CD4-positive, alpha-beta T cell treated with Interleukin-17A for 4 hours (primary cell): ENCODE measurements around the gene HK2.
"Not testable (repeated sequence)": the region's sequence is repeated elsewhere in the genome, so short reads cannot be mapped to it uniquely, and the experiment has no call there.

Experiments
- DNase-seq: peaks from one replicate; pipeline ENCODE4 v3.0.0-alpha.2; 2020; ENCODE audit warnings: mixed read lengths

The HK2 gene

DNA sequence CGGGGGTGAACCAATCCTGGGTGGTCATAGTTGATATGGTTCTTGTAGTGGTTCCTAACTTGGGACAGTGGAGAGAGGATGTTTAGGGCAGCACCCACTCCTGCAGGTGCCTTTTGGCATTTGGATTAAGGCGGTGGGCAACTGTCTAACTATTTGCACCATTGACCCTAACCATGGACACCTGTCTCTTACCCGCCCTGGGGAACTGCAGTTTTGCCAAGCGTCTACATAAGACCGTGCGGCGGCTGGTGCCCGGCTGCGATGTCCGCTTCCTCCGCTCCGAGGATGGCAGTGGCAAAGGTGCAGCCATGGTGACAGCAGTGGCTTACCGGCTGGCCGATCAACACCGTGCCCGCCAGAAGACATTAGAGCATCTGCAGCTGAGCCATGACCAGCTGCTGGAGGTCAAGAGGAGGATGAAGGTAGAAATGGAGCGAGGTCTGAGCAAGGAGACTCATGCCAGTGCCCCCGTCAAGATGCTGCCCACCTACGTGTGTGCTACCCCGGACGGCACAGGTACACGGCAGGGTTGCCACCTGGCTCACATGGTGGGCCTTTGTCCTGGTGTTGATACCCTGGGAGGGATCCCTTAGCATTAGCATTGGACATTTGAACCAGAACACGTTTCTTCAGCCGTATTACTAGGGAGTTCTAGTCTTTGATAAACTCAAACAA is 46.3 kb downstream of the HK2 start:
- no peak for DNase-seq

GRCh38 chr2:74881176-74881575 is 47.2 kb downstream of the HK2 start:
- no peak for DNase-seq

DNA sequence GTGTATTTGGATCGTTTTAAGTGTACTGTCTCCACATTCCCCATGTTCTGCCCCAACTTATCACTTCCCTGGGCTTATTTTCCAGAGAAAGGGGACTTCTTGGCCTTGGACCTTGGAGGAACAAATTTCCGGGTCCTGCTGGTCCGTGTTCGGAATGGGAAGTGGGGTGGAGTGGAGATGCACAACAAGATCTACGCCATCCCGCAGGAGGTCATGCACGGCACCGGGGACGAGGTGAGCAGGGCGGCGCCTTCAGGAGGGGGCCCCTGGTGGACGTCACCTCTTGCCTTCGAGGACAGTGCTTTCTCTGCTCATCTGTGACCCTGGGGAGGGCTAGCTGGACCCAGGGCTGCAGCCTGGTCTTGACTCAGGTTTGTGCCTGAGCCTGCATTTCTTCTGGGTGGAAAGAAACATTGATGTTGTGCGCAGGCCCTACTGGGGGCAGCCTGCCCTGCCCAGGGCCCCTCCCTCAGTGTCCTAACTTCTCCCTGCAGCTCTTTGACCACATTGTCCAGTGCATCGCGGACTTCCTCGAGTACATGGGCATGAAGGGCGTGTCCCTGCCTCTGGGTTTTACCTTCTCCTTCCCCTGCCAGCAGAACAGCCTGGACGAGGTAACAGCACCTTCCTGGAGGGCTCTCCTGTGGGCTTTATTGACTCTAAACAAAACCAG is 47.8 kb downstream of the HK2 start:
- no peak for DNase-seq

DNA sequence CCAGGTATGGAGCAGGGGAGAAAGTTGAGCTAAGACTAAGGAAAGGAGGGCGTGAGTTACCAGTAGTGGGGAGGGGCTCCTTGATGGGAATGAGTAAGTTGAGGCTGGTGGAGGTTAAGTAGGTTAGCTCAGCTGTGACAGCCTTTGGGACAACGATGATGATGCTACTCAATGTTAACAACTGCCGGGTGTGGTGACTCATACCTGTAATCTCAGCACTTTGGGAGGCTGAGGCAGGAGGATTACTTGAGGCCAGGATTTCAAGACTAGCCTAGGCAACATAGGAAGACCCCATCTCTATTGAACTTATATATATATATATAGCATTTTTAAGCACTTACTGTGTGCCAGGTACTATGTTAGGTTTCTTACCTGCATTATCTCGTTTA is 48.4 kb downstream of the HK2 start:
- no peak for DNase-seq

DNA sequence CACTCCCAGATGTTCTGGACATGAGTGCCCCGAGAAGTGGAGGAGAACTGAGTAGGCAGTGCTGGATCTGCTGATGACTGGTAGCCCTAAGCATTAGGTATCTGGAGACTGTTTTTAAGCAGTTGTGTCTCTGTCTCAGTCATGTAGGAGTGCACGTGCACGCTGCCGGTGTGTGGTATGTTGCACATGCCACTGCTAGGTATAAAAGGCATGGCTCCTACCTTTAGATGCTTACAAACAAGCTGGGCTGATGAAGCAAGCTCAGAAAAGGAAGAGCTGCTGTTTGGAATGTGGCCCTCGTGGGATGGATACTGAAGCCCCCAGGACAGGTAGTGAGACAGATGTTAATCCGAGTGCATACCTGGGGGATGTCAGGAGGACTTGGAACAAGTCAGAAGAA is 49.1 kb downstream of the HK2 start:
- DNase-seq = no peak

GRCh38 chr2:74884118-74884762 is 50.3 kb downstream of the HK2 start:
- no peak for DNase-seq

DNA sequence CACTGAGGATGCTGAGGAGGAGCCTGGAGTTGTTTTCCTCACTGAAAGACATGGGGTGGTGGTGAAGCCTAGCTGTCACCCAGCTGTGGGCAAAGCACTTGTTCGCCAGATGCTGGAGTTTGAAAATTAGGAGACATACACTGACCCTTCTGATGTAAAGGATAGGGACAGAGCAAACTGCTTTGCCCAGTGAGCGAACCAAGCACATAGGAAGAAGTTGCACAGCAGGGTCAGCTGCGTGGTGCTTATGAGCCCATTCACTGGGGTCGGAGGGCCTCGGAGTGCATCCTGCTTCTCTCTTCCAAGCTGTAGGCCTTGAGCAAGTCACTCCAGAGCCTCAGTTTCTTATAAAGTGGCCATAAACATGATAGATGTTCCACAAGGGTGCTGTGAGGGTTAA is 50.9 kb downstream of the HK2 start:
- DNase-seq = no peak

DNA sequence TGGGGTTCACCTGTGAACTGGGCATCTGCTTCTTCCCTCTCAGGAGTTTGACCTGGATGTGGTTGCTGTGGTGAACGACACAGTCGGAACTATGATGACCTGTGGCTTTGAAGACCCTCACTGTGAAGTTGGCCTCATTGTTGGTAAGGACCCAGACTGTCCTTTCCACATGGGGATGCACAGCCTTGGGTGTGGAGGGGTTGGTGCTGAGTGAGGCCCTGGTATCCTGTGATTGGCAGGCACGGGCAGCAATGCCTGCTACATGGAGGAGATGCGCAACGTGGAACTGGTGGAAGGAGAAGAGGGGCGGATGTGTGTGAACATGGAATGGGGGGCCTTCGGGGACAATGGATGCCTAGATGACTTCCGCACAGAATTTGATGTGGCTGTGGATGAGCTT is 52.3 kb downstream of the HK2 start:
- DNase-seq = no peak

DNA sequence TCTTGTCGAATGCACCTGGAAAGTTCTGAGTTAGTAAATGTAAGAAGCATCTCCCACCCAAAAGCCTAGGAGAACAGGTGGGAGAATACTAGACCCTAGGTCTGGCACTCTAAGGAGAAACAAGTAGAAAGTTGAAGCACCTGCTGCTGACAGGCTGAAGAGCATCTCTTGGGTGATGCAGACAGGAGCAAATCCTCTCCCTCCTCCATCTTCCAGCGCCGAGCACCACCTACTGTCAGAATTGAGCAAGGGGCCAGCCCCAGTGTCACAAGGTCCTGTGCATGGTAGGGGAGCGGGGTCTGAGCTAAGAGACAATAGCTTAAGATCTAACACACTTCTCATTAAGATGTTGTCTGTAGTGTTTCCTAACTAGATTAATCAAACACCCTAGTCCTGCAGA is 52.9 kb downstream of the HK2 start:
- no peak for DNase-seq

GRCh38 chr2:74887445-74887951 is 53.6 kb downstream of the HK2 start:
- no peak for DNase-seq

DNA sequence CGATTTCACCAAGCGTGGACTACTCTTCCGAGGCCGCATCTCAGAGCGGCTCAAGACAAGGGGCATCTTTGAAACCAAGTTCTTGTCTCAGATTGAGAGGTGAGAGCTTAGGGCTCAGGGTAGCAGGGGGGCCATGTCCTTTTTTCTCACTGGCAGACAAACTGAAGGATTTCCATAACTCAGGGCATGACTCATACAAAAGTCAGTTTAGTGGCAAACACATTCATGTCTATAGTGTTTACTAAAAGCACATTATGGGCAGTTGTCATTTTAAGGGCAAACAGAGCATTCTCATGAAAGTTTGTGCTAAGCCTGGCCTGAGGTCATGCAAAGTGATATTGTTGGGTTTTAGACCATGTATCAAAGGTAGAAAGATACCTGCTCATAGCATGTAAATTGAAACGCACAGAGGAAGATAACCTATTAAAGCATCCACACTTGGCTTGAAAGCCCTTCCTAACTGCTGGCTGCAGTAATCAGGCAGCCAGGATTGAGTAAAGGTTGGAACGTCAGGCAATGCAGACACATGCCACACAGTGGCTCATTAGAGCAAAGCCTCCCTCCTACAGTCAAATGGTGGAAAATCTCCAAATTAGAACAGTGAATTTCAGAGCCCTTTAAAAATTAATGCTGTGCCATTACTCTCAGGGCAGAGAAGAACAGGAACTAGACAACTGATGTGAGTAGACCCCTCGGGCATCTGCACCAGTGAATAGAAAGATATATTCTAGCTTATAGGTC is 54.2 kb downstream of the HK2 start:
- DNase-seq = no peak

- DNase-seq = no peak
Measured at GRCh38 chr2:74889159-74889558, 55.2 kb downstream of the HK2 start.

GRCh38 chr2:74890711-74891110 is 56.8 kb downstream of the HK2 start:
- DNase-seq = no peak

DNA sequence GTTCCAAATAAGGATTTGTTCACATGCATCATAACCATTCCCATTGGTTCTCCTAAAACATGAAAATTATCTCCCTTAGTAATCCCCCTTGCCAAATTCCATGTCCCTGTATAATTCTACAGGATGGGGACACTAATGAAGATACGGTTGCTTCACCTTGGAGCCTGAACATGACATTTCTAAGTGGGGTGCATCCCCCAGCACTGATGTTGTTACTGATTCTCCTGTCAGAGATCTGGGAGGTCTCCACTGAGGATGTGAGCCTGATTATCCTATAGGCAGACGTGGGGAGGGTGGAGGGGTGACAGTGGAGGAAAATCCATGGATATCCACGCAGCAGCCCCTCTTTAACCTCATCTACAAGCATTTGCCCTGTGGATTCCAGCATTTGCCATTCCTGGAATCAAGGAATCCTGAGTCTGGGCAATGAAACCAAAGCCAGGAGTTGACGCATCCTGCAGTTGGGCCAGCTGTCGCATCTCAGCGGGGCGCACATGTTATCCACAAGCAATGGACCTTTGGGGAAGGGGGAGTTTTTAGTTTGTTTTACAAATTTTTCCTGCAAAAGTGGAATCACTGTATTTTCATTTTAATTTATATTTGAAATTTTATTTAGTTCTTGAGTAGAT is 57.3 kb downstream of the HK2 start:
- no peak for DNase-seq

- not testable (repeated sequence) for DNase-seq
Measured at GRCh38 chr2:74891816-74892215, 57.9 kb downstream of the HK2 start.

GRCh38 chr2:74892609-74893008 is 58.7 kb downstream of the HK2 start:
- no peak for DNase-seq

DNA sequence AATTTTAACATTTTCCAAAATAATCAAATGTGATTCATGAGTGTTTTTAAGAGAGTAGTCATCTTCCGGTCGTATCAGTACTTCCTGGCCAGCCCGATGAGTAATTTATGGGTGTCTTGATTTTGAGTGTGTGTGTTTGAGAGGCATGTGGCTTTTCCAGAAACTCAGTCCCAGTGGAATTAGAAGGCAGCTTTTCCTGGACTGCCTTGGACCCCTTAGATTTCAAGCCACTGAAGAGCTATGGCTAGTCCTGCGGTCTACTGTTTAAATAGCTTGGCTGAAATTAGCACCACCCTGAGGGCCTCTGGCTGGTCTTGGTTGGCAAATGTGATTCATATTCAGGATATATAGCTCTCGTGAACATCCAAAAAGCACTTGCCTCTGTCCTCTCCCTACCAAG is 59.4 kb downstream of the HK2 start:
- no peak for DNase-seq

- no peak for DNase-seq
Measured at GRCh38 chr2:74894272-74894981, 60.5 kb downstream of the HK2 start.

DNA sequence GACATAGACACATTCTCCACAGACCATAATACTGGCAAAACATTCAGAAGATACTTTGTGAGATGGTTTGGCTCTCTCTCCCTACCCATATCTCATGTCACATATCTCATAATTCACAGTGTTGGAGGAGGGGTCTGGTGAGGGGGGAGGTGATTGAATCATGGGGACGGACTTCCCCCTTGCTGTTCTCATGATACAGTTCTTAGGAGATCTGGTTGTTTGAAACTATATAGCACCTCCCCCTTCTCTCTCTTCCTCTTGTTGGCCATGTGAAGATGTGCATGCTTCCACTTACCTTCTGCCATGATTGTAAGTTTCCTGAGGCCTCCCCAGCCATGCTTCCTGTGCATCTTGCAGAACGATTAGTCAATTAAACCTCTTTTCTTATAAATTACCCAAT is 61.1 kb downstream of the HK2 start:
- no peak for DNase-seq

DNA sequence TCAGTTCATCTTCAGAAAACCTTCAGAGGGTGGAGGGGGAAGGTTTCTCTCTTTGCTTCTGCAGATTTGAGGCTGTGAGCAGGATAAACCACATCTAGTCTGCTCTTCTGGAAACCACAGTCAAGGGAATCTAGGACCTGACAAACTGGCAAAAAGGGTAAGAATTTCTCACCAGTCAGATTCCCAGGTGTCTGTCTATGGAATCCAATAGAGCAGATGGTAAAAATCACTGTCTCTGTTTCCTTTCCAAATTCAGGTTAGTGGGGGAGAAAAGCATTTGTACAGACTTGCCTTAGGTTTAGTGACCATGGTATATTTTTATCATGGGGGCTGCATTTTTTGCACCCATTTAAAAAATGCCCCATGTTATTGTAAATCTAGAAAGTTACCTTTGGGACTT is 62.3 kb downstream of the HK2 start:
- DNase-seq = no peak

DNA sequence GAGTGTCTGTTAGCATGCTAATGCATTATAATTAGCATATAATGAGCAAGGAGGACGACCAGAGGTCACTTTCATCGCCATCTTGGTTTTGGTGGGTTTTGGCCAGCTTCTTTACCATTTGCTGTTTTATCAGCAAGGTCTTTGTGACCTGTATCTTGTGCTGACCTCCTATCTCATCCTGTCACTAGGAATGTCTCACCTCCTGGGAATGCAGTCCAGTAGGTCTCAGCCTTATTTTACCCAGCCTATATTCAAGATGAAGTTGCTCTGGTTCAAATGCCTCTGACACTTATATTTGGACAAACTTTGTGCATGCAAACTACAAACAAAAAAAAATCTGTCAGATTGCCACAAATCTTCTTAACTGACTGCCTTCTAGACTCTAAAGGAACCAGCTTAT is 66.3 kb downstream of the HK2 start:
- DNase-seq = not testable (repeated sequence)

GRCh38 chr2:74902281-74902860 is 68.4 kb downstream of the HK2 start:
- DNase-seq = no peak
